Chondrocyte (in vitro differentiated cells): ENCODE data around the gene FAM210B. TPM values are rescaled to one million over a fixed set of nuclear protein-coding genes. Genes with fewer than 3 reads are reported as not detected.
"Not testable (repeated sequence)": the region's sequence is repeated elsewhere in the genome, so short reads cannot be mapped to it uniquely, and the experiment has no call there.

Source experiments
- DNase-seq: peaks from one replicate; pipeline ENCODE4 v3.0.0; 2021; ENCODE audit warnings: mixed read lengths, low spot score
- H3K27ac Mint-ChIP-seq: one replicate; pipeline ENCODE4 v1.8.0; 2021; ENCODE audit warnings: mild to moderate bottlenecking, moderate library complexity, mixed read lengths; ENCODE audit not compliant: unreplicated experiment
- H3K27me3 Mint-ChIP-seq: 2 replicates; pipeline ENCODE4 v1.8.0; 2021; ENCODE audit warnings: low read depth, mixed read lengths
- H3K36me3 Mint-ChIP-seq: 2 replicates; pipeline ENCODE4 v1.8.0; 2021; ENCODE audit warnings: low read depth, mixed read lengths
- H3K4me1 Mint-ChIP-seq: 2 replicates; pipeline ENCODE4 v1.8.0; 2021; ENCODE audit warnings: low read depth, mild to moderate bottlenecking, mixed read lengths
- H3K4me3 Mint-ChIP-seq: one replicate; pipeline ENCODE4 v1.8.0; 2021; ENCODE audit warnings: mild to moderate bottlenecking, moderate library complexity, mixed read lengths; ENCODE audit not compliant: unreplicated experiment
- H3K9me3 Mint-ChIP-seq: 2 replicates; pipeline ENCODE4 v1.8.0; 2021; ENCODE audit warnings: low read depth, mixed read lengths
- CTCF ChIP-seq: fragments of 200-600 bp; sonication (generic); IDR thresholded peaks from 2 replicates; pipeline ENCODE4 v1.5.0; 2021; ENCODE audit warnings: antibody characterized with exemption, mild to moderate bottlenecking, moderate library complexity
- total RNA-seq: library from RNA; stranded (reverse); gene quantifications from 3 replicates; pipeline ENCODE4 v1.2.1, GENCODE V29; 2021

The FAM210B gene
- total RNA-seq, 1 donor from 2014 or later = 32.6 TPM

- Mint-ChIP-seq H3K4me3 (no peak overlapping the region), H3K27ac (no peak overlapping the region), H3K27me3 (no peaks in the 10 kb centered on the region), H3K4me1 (peaks cover 7% of the 10 kb centered on the region), H3K36me3 (peaks cover 11% of the 10 kb centered on the region), H3K9me3 (no peaks in the 10 kb centered on the region)
- TF ChIP-seq CTCF = no peak
- DNase-seq = no peak
Measured at GRCh38 chr20:56395166-56395565, 36.4 kb downstream of the FAM210B start.

DNA sequence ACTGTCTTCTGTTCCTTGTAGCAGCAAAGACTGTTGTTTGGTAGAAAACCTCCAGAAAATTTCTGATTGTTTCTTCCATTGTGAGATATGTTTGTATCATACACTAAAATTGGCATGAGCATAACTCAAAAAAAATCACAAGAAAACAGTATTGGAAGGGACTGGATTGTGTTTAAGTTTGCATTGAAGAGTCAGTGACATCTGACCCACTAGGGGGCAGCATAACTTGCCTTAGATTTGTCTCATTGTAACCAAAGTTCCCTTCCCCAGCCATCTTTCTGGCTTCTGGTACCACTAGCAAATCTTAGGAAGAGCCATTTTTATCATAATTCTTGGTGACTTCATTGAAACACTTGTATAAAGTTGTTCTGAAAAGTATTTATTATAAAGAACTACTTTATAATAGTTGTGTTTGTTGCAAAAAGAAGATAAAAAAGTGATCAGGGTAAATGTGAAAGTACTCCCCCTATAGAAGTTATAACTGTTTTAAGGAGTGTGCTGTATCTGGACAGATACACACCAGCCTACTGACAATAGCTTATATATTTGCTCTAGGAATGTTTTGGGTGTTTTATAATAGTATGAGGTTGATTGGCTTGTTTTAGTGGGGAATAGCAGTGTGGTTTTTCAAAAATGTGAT is 41.3 kb downstream of the FAM210B start:
- Mint-ChIP-seq H3K27ac (no peak overlapping the region), H3K4me3 (no peak overlapping the region), H3K4me1 (peaks cover 6% of the 10 kb centered on the region), H3K9me3 (no peaks in the 10 kb centered on the region), H3K36me3 (peaks cover 22% of the 10 kb centered on the region), H3K27me3 (no peaks in the 10 kb centered on the region)
- peak; percentile 93 for TF ChIP-seq CTCF
- DNase-seq = no peak

DNA sequence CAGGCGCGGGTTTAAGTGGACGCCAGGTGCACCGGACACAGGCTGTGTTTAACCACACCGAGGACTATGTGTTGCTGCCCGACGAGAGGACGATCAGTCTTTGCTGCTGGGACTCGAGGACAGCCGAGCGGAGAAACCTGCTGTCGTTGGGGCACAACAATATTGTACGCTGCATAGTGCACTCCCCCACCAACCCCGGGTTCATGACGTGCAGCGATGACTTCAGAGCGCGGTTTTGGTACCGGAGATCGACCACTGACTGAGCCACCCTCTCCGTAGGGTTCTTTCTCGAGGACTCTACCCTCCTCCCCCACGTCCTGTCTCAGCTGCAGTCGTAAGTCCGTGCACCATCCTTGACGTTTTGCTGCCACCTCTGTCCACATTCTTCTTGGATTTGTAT is 44.7 kb downstream of the FAM210B start:
- H3K27ac Mint-ChIP-seq = no peak overlapping the region
- H3K27me3 Mint-ChIP-seq = no peaks in the 10 kb centered on the region
- no peak for DNase-seq
- no peaks in the 10 kb centered on the region for H3K9me3 Mint-ChIP-seq
- H3K4me1 Mint-ChIP-seq = peaks cover 6% of the 10 kb centered on the region
- H3K36me3 Mint-ChIP-seq = peaks cover 24% of the 10 kb centered on the region
- TF ChIP-seq CTCF = no peak
- H3K4me3 Mint-ChIP-seq = no peak overlapping the region

GRCh38 chr20:56405356-56405755 is 46.6 kb downstream of the FAM210B start:
- DNase-seq, H3K27ac Mint-ChIP-seq, H3K9me3 Mint-ChIP-seq, H3K4me3 Mint-ChIP-seq, H3K4me1 Mint-ChIP-seq, H3K27me3 Mint-ChIP-seq: not testable (repeated sequence)
- H3K36me3 Mint-ChIP-seq = peaks cover 22% of the 10 kb centered on the region

- no peak overlapping the region for H3K4me3 Mint-ChIP-seq
- no peak for DNase-seq
- peaks cover 22% of the 10 kb centered on the region for H3K36me3 Mint-ChIP-seq
- peaks cover 6% of the 10 kb centered on the region for H3K4me1 Mint-ChIP-seq
- H3K9me3 Mint-ChIP-seq = no peaks in the 10 kb centered on the region
- no peak for TF ChIP-seq CTCF
- H3K27me3 Mint-ChIP-seq = no peaks in the 10 kb centered on the region
- H3K27ac Mint-ChIP-seq = no peak overlapping the region
Measured at GRCh38 chr20:56406910-56407309, 48.1 kb downstream of the FAM210B start.

DNA sequence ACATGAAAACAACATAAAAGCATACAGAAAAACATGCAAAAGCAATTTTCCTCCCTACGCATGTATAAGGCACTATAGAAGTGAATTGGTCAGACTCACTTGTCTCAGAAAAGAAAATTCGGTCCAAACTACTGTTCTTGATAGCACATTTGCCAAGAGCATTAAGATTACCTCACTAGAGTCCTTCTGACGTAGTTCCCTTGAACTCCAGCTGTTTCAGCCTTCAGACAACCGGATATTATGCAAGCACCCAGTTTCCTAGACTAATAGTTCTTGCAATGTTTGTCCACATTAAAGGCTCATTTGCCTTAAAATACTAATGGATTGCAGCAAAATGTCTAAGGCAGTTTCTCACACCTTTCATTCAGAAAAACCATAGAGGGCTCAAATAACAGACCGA is 50.7 kb downstream of the FAM210B start:
- no peaks in the 10 kb centered on the region for H3K27me3 Mint-ChIP-seq
- no peak for DNase-seq
- H3K4me1 Mint-ChIP-seq = peaks cover 11% of the 10 kb centered on the region
- no peak overlapping the region for H3K4me3 Mint-ChIP-seq
- peaks cover 21% of the 10 kb centered on the region for H3K36me3 Mint-ChIP-seq
- no peak overlapping the region for H3K27ac Mint-ChIP-seq
- TF ChIP-seq CTCF = no peak
- no peaks in the 10 kb centered on the region for H3K9me3 Mint-ChIP-seq
